SK-N-MC (cell line): ENCODE measurements around the gene BTNL3.

Experiments
- EZH2 ChIP-seq: fragments of 200-600 bp; sonication (generic); IDR thresholded peaks from one replicate; pipeline ENCODE4 v1.6.1; 2017; ENCODE audit warnings: antibody characterized with exemption
- FOXP2 ChIP-seq: optimal IDR thresholded peaks from 2 replicates; pipeline ENCODE3; 2011; ENCODE audit warnings: mild to moderate bottlenecking, moderate library complexity; ENCODE audit not compliant: insufficient read depth; ENCODE audit errors: extremely low read length, control extremely low read depth
- POLR2AphosphoS5 ChIP-seq: IDR thresholded peaks from 2 replicates; pipeline ENCODE4 v1.6.1; 2012; ENCODE audit warnings: mild to moderate bottlenecking, low read depth, low read length, borderline replicate concordance

DNA sequence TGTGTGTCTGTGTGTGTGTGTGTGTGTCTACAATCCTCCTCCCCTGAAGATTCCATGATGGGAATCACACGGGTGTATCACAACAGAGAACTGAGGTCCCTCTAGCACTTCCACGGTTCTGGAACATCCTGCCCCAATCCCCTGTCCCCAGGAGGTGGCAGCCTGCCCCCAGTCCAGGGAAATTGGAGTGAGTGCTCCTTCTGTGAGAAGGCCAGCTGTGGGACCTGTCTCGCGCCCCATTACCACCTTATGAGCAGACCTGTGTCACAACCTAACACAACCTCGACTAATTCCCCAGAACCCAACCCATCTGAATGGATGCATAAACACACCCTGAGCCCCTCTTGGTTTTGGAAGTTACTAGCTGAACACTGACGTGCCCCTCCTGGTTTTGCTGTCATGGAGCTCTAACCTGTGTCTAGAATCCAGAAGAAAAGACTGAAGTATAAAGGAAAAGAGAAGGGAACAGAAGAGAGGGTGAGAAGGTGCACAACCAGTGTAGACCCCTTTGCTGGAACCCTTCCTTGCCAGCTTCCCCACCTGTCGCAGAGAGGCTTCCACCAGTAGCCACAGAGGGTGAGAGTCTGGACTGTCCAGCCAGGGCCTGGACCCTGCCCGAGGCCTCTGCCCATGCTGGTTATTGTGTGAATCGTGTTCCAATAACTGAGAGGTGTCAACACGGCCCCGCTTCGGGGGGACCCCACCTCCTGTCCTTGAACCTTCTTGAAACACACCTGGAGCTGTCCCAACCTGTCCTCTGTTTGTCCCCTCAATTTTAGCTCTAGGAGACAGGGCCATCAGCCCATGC, 54.8 kb downstream of the BTNL3 start:
- TF ChIP-seq POLR2AphosphoS5 (no peak), EZH2 (no peak), FOXP2 (no peak)
